ENCODE measurements around the gene TAF4.

TAF4 gene

GRCh38 chr20:62051144-62051543, 14.5 kb downstream of the TAF4 start:
- no peak for DNase-seq (ENCODE audit: low read depth)
- H3K4me3 ChIP-seq (ENCODE audit: low read length) = no peak overlapping the region
- TF ChIP-seq, protein P1, sequence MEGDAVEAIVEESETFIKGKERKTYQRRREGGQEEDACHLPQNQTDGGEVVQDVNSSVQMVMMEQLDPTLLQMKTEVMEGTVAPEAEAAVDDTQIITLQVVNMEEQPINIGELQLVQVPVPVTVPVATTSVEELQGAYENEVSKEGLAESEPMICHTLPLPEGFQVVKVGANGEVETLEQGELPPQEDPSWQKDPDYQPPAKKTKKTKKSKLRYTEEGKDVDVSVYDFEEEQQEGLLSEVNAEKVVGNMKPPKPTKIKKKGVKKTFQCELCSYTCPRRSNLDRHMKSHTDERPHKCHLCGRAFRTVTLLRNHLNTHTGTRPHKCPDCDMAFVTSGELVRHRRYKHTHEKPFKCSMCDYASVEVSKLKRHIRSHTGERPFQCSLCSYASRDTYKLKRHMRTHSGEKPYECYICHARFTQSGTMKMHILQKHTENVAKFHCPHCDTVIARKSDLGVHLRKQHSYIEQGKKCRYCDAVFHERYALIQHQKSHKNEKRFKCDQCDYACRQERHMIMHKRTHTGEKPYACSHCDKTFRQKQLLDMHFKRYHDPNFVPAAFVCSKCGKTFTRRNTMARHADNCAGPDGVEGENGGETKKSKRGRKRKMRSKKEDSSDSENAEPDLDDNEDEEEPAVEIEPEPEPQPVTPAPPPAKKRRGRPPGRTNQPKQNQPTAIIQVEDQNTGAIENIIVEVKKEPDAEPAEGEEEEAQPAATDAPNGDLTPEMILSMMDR (conservative IDR thresholded peaks at IDR 0.05; ENCODE audit: low read depth, low read length) = no peak

DNA sequence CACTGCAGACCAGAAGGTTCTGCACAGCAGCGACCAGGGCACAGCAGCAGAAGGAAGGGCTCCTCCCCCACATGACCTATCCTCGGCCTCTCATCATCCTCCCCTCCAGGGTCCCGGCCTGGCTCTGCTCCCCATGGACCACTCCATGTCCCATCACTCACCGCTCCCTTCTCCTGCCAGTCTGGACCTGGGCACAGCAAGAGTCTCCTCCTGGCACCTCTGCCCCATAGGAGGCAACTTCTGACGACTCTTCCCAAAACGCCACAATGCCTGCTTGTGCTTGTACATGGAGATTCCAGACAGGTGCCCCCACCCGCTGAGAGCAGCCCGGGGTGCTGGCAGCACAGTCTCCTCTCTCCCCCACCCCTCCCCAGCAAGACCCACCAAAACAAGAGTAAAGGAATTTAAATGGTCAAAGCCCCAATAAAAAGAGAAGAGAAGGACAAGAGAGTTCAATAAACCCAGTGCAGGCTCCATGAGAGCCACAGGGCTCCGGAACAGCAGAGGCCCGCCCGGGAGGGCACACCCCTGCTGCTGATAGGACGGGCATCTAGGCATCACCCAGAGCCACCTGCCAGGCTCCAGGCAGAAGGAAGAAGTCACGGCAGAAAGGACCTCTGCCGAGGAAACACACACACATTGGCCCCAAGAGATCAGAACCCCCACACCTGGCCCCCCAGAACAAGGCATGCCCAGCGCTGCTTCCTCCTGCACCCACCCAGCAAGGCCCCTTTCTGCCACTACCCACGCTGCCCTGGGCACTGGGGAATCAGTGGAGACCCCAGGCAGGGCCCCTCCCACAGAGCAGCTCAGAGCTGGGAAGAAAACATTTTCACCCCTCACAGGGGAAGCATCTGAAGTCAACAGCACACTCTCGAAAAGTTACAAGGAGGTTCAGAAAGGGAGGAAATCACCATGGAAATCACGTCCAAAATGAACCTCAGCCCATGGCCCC, 15.2 kb downstream of the TAF4 start:
- H3K4me3 ChIP-seq (ENCODE audit: low read length) = no peak overlapping the region
- TF ChIP-seq, protein P1 (conservative IDR thresholded peaks at IDR 0.05; ENCODE audit: low read depth, low read length) = no peak
- DNase-seq (ENCODE audit: low read depth) = no peak

DNA sequence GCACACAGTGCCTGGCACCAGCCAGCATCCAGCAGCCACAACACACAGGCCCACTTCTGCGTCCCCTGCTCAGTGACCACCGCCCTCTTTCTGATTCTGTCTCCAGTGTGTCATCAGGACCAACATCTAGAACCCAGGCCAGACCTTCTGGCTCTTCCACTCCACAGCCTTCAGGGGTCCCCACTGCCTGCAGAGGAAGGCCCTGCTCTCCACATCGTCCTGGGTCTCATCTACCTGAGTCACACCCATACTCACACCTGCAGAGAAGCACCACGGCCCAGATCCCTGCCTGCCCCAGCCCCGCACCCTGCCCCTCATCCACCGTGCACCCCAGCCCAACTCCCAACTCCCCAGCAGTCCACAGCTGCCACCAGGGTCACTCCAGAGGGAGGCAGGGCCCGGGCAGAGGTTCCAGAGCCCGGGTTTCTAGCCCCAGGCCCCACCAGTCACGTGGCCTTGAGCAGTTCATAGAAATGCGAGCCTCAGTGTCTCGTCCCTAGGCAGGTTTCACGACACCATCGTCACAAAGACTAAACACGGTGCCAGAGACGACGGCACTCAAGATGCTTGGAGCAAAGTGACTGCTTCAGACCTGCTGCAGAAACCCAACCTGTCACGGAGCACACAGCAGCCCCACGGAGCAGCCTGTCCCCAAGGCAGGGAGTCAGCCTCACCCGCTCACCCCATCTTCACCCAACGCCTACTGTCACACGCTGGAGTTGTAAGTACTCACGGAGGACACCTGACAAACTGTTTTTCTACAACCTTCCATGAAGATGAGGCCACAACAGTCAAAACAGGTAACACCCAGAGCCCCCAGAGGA, 16.1 kb downstream of the TAF4 start:
- H3K4me3 ChIP-seq (ENCODE audit: low read length) = no peak overlapping the region
- no peak for DNase-seq (ENCODE audit: low read depth)
- TF ChIP-seq, protein P1 (conservative IDR thresholded peaks at IDR 0.05; ENCODE audit: low read depth, low read length) = no peak

- no peak for DNase-seq (ENCODE audit: low read depth)
- no peak overlapping the region for H3K4me3 ChIP-seq (ENCODE audit: low read length)
- TF ChIP-seq, protein P1 (conservative IDR thresholded peaks at IDR 0.05; ENCODE audit: low read depth, low read length) = no peak
These were observed 16.8 kb downstream of the TAF4 start for GRCh38 chr20:62048821-62049291.

DNA sequence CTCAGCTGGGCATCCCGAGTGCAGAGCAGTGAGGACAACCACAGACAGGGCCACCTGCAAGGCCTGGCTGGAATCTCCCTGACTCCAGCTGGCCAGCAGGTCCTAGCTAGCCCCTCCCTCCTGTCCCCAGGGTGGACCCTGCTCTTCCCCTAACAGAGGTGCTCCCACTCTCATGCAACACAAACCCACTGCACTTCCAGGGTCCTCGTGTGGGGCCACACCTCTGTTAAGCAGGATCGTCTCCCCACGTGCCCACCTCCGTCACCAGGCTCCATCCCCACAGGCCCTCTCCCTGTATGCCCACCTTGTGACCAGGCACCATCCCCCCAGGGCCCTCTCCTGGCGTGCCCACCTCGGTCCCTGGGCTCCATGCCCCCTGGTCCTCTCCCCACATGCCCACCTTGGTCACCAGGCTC, 17.3 kb downstream of the TAF4 start:
- no peak for DNase-seq (ENCODE audit: low read depth)
- TF ChIP-seq, protein P1 (conservative IDR thresholded peaks at IDR 0.05; ENCODE audit: low read depth, low read length) = no peak

DNA sequence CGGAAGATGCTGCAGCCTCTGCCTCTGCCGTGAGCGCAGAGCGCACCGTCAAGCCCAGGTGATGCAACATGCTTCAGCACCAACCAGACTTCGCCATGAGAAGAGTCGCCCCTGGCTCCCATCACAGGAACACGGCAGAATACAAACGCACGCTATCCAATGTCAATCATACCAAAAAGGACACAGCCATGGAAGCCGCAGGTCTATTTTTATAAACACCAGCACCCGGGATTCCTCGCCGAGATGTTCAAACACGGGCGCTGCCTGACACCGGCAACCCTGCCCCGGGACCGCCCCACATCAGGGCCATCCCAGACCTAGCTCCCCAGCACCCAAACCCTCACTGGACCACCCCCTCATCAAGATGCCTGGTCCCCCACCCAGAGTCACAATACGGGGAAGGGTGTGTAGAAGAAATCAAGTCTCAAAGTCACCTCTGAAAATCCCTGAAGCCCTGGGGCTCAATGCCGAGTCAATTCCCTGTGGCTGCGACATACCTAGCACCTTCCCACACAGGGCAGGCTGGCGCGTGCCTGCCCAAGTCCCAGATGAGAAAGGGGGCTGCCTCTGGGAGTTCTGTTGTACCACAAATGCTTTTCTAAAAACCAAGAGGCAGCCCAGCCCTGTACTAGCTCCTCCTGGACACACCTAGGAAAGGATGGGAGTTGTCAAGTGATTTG, 17.9 kb downstream of the TAF4 start:
- no peak overlapping the region for H3K4me3 ChIP-seq (ENCODE audit: low read length)
- TF ChIP-seq, protein P1 (conservative IDR thresholded peaks at IDR 0.05; ENCODE audit: low read depth, low read length) = no peak
- DNase-seq (ENCODE audit: low read depth) = no peak

More for the DNA sequence above, 17.3 kb downstream of the TAF4 start:
- H3K4me3 ChIP-seq (ENCODE audit: low read length) = no peak overlapping the region

Measured in retinal pigment epithelial cell (primary cell).